Measurements from ENCODE around the gene WDR64. TPM values are rescaled to one million over a fixed set of nuclear protein-coding genes. Genes with fewer than 3 reads are reported as not detected.

The WDR64 gene
- polyA plus RNA-seq, 4 donors, result 0.09 TPM; not detected in 3

GRCh38 chr1:241736387-241736786 lies 84.3 kb downstream of the WDR64 start:
- H3K9me3 ChIP-seq (ENCODE audit: control insufficient read depth in 2 of 2, insufficient read depth in 1 of 2, low read depth in 1 of 2, low read length in 1 of 2), result no peaks in the 10 kb centered on the region
- H3K27me3 ChIP-seq (ENCODE audit: control insufficient read depth in 3 of 3, insufficient read depth in 3 of 3, low read length in 3 of 3), result no peaks in the 10 kb centered on the region
- DNase-seq (no peak), FAIRE-seq (no peak)
- H3K4me3 ChIP-seq (ENCODE audit: low read depth in 1 of 3, low read length in 3 of 3), result no peak overlapping the region
- 71 to 78% (median 75%) methylated on average over 3 of the region's 3 CpGs for WGBS, 3 donors
- no peak overlapping the region for H3K27ac ChIP-seq (ENCODE audit: low read depth in 1 of 3, low read length in 2 of 3)
- H3K36me3 ChIP-seq (ENCODE audit: control insufficient read depth in 3 of 3, insufficient read depth in 2 of 3, low read depth in 1 of 3, low read length in 3 of 3), result no peaks in the 10 kb centered on the region
- H3K4me1 ChIP-seq (ENCODE audit: control insufficient read depth in 3 of 3, insufficient read depth in 2 of 3, low read depth in 1 of 3, low read length in 2 of 3), result no peaks in the 10 kb centered on the region

GRCh38 chr1:241738284-241739078 lies 86.4 kb downstream of the WDR64 start:
- 65 to 66% (median 65%) methylated on average over 8 of the region's 8 CpGs for WGBS, 3 donors
- Histone ChIP-seq H3K36me3 (ENCODE audit: control insufficient read depth in 3 of 3, insufficient read depth in 2 of 3, low read depth in 1 of 3, low read length in 3 of 3) (no peaks in the 10 kb centered on the region), H3K4me3 (ENCODE audit: low read depth in 1 of 3, low read length in 3 of 3) (no peak overlapping the region), H3K27me3 (ENCODE audit: control insufficient read depth in 3 of 3, insufficient read depth in 3 of 3, low read length in 3 of 3) (no peaks in the 10 kb centered on the region), H3K27ac (ENCODE audit: low read depth in 1 of 3, low read length in 2 of 3) (no peak overlapping the region), H3K4me1 (ENCODE audit: control insufficient read depth in 3 of 3, insufficient read depth in 2 of 3, low read depth in 1 of 3, low read length in 2 of 3) (no peaks in the 10 kb centered on the region), H3K9me3 (ENCODE audit: control insufficient read depth in 2 of 2, insufficient read depth in 1 of 2, low read depth in 1 of 2, low read length in 1 of 2) (no peaks in the 10 kb centered on the region)
- FAIRE-seq, result no peak
- DNase-seq, result no peak

GRCh38 chr1:241742084-241742483 lies 90.0 kb downstream of the WDR64 start:
- Histone ChIP-seq H3K4me3 (ENCODE audit: low read depth in 1 of 3, low read length in 3 of 3) (no peak overlapping the region), H3K27me3 (ENCODE audit: control insufficient read depth in 3 of 3, insufficient read depth in 3 of 3, low read length in 3 of 3) (no peaks in the 10 kb centered on the region), H3K36me3 (ENCODE audit: control insufficient read depth in 3 of 3, insufficient read depth in 2 of 3, low read depth in 1 of 3, low read length in 3 of 3) (no peaks in the 10 kb centered on the region), H3K4me1 (ENCODE audit: control insufficient read depth in 3 of 3, insufficient read depth in 2 of 3, low read depth in 1 of 3, low read length in 2 of 3) (no peaks in the 10 kb centered on the region), H3K9me3 (ENCODE audit: control insufficient read depth in 2 of 2, insufficient read depth in 1 of 2, low read depth in 1 of 2, low read length in 1 of 2) (no peaks in the 10 kb centered on the region), H3K27ac (ENCODE audit: low read depth in 1 of 3, low read length in 2 of 3) (no peak overlapping the region)
- FAIRE-seq, result no peak
- DNase-seq, result no peak
- 60 to 72% (median 62%) methylated on average over 4 of the region's 4 CpGs for WGBS, 3 donors

- Histone ChIP-seq H3K27ac (ENCODE audit: low read depth in 1 of 3, low read length in 2 of 3) (no peak overlapping the region), H3K4me3 (ENCODE audit: low read depth in 1 of 3, low read length in 3 of 3) (no peak overlapping the region), H3K9me3 (ENCODE audit: control insufficient read depth in 2 of 2, insufficient read depth in 1 of 2, low read depth in 1 of 2, low read length in 1 of 2) (no peaks in the 10 kb centered on the region), H3K27me3 (ENCODE audit: control insufficient read depth in 3 of 3, insufficient read depth in 3 of 3, low read length in 3 of 3) (no peaks in the 10 kb centered on the region), H3K4me1 (ENCODE audit: control insufficient read depth in 3 of 3, insufficient read depth in 2 of 3, low read depth in 1 of 3, low read length in 2 of 3) (no peaks in the 10 kb centered on the region), H3K36me3 (ENCODE audit: control insufficient read depth in 3 of 3, insufficient read depth in 2 of 3, low read depth in 1 of 3, low read length in 3 of 3) (no peaks in the 10 kb centered on the region)
- DNase-seq, result no peak
- FAIRE-seq, result no peak
- 82 to 91% (median 86%) methylated on average over 2 of the region's 2 CpGs for WGBS, 3 donors
Measured at GRCh38 chr1:241744591-241744990, 92.5 kb downstream of the WDR64 start.

- FAIRE-seq (no peak), DNase-seq (no peak)
Measured at GRCh38 chr1:241747992-241748391, 95.9 kb downstream of the WDR64 start.

GRCh38 chr1:241749041-241749944 lies 97.2 kb downstream of the WDR64 start:
- peak in 1 of 2 donors; percentile 59 for DNase-seq
- no peaks in the 10 kb centered on the region for H3K36me3 ChIP-seq (ENCODE audit: control insufficient read depth in 3 of 3, insufficient read depth in 2 of 3, low read depth in 1 of 3, low read length in 3 of 3)
- no peaks in the 10 kb centered on the region for H3K9me3 ChIP-seq (ENCODE audit: control insufficient read depth in 2 of 2, insufficient read depth in 1 of 2, low read depth in 1 of 2, low read length in 1 of 2)
- no peak overlapping the region for H3K27ac ChIP-seq (ENCODE audit: low read depth in 1 of 3, low read length in 2 of 3)
- H3K4me3 ChIP-seq (ENCODE audit: low read depth in 1 of 3, low read length in 3 of 3), result no peak overlapping the region
- 42 to 70% (median 56%) methylated on average over 20 of the region's 20 CpGs for WGBS, 3 donors
- H3K4me1 ChIP-seq (ENCODE audit: control insufficient read depth in 3 of 3, insufficient read depth in 2 of 3, low read depth in 1 of 3, low read length in 2 of 3), result no peaks in the 10 kb centered on the region
- no peak for FAIRE-seq
- H3K27me3 ChIP-seq (ENCODE audit: control insufficient read depth in 3 of 3, insufficient read depth in 3 of 3, low read length in 3 of 3), result no peaks in the 10 kb centered on the region

More at GRCh38 chr1:241747992-241748391, 95.9 kb downstream of the WDR64 start:
- Histone ChIP-seq H3K36me3 (ENCODE audit: control insufficient read depth in 3 of 3, insufficient read depth in 2 of 3, low read depth in 1 of 3, low read length in 3 of 3) (no peaks in the 10 kb centered on the region), H3K4me3 (ENCODE audit: low read depth in 1 of 3, low read length in 3 of 3) (no peak overlapping the region), H3K27me3 (ENCODE audit: control insufficient read depth in 3 of 3, insufficient read depth in 3 of 3, low read length in 3 of 3) (no peaks in the 10 kb centered on the region), H3K4me1 (ENCODE audit: control insufficient read depth in 3 of 3, insufficient read depth in 2 of 3, low read depth in 1 of 3, low read length in 2 of 3) (no peaks in the 10 kb centered on the region), H3K27ac (ENCODE audit: low read depth in 1 of 3, low read length in 2 of 3) (no peak overlapping the region), H3K9me3 (ENCODE audit: control insufficient read depth in 2 of 2, insufficient read depth in 1 of 2, low read depth in 1 of 2, low read length in 1 of 2) (no peaks in the 10 kb centered on the region)
- WGBS, 3 donors, result 87 to 91% (median 89%) methylated on average over 6 of the region's 6 CpGs

GRCh38 chr1:241749945-241750695 lies 98.0 kb downstream of the WDR64 start:
- Histone ChIP-seq H3K4me1 (ENCODE audit: control insufficient read depth in 3 of 3, insufficient read depth in 2 of 3, low read depth in 1 of 3, low read length in 2 of 3) (no peaks in the 10 kb centered on the region), H3K27ac (ENCODE audit: low read depth in 1 of 3, low read length in 2 of 3) (no peak overlapping the region), H3K9me3 (ENCODE audit: control insufficient read depth in 2 of 2, insufficient read depth in 1 of 2, low read depth in 1 of 2, low read length in 1 of 2) (no peaks in the 10 kb centered on the region), H3K36me3 (ENCODE audit: control insufficient read depth in 3 of 3, insufficient read depth in 2 of 3, low read depth in 1 of 3, low read length in 3 of 3) (no peaks in the 10 kb centered on the region), H3K4me3 (ENCODE audit: low read depth in 1 of 3, low read length in 3 of 3) (no peak overlapping the region), H3K27me3 (ENCODE audit: control insufficient read depth in 3 of 3, insufficient read depth in 3 of 3, low read length in 3 of 3) (no peaks in the 10 kb centered on the region)
- FAIRE-seq, result no peak
- no peak for DNase-seq
- WGBS, 3 donors, result 61 to 77% (median 66%) methylated on average over 6 of the region's 6 CpGs

GRCh38 chr1:241751524-241751923 lies 99.4 kb downstream of the WDR64 start:
- no peak overlapping the region for H3K27ac ChIP-seq (ENCODE audit: low read depth in 1 of 3, low read length in 2 of 3)
- no peaks in the 10 kb centered on the region for H3K27me3 ChIP-seq (ENCODE audit: control insufficient read depth in 3 of 3, insufficient read depth in 3 of 3, low read length in 3 of 3)
- no peak for FAIRE-seq
- no peaks in the 10 kb centered on the region for H3K36me3 ChIP-seq (ENCODE audit: control insufficient read depth in 3 of 3, insufficient read depth in 2 of 3, low read depth in 1 of 3, low read length in 3 of 3)
- no peak overlapping the region for H3K4me3 ChIP-seq (ENCODE audit: low read depth in 1 of 3, low read length in 3 of 3)
- WGBS, 3 donors, result 88 to 91% (median 90%) methylated on average over 5 of the region's 5 CpGs
- H3K9me3 ChIP-seq (ENCODE audit: control insufficient read depth in 2 of 2, insufficient read depth in 1 of 2, low read depth in 1 of 2, low read length in 1 of 2), result no peaks in the 10 kb centered on the region
- DNase-seq, result no peak
- H3K4me1 ChIP-seq (ENCODE audit: control insufficient read depth in 3 of 3, insufficient read depth in 2 of 3, low read depth in 1 of 3, low read length in 2 of 3), result no peaks in the 10 kb centered on the region
